Transverse colon (tissue), 3 donors: ENCODE data around the gene CNOT4.

Experiments
- EP300 ChIP-seq: sonication (generic); formaldehyde crosslinking; IDR thresholded peaks from one replicate; pipeline ENCODE4 v1.6.1; 2017; ENCODE audit warnings: antibody characterized with exemption, low read depth
- TF ChIP-seq, protein P1 (sequence below), 5 experiments: fragments of 200-600 bp in 3 of 5; fragments of 450-650 bp in 2 of 5; sonication (generic) in 3 of 5; IDR thresholded peaks; 1 replicate in 2 of 5; 2 replicates in 3 of 5; pipeline ENCODE4 v1.5.1; 2016 to 2017; ENCODE audit warnings: antibody characterized with exemption in 5 of 5, inconsistent platforms in 3 of 5, mild to moderate bottlenecking in 2 of 5, moderate library complexity in 1 of 5

DNA sequence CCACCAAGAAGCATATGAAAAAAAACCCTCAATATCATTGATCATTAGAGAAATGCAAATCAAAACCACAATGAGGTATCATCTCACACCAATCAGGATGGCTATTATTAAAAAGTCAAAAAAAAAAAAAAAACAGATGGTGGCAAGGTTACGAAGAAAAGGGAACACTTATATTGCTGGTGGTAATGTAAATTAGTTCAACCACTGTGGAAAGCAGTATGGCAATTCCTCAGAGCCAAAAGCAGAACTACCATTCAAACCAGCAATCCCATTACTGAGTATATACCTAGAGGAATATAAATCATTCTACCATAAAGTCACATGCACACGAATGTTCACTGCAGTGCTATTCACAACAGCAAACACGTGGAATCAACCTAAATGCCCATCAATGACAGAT lies 46.0 kb downstream of the CNOT4 start:
- TF ChIP-seq, protein P1, sequence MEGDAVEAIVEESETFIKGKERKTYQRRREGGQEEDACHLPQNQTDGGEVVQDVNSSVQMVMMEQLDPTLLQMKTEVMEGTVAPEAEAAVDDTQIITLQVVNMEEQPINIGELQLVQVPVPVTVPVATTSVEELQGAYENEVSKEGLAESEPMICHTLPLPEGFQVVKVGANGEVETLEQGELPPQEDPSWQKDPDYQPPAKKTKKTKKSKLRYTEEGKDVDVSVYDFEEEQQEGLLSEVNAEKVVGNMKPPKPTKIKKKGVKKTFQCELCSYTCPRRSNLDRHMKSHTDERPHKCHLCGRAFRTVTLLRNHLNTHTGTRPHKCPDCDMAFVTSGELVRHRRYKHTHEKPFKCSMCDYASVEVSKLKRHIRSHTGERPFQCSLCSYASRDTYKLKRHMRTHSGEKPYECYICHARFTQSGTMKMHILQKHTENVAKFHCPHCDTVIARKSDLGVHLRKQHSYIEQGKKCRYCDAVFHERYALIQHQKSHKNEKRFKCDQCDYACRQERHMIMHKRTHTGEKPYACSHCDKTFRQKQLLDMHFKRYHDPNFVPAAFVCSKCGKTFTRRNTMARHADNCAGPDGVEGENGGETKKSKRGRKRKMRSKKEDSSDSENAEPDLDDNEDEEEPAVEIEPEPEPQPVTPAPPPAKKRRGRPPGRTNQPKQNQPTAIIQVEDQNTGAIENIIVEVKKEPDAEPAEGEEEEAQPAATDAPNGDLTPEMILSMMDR (IDR thresholded peaks at IDR 0.05) = no peak
- no peak for TF ChIP-seq EP300
